ENCODE data around the gene TRAPPC13. TPM values are rescaled to one million over a fixed set of nuclear protein-coding genes. Genes with fewer than 3 reads are reported as not detected.

Gene TRAPPC13
- total RNA-seq, 3 donors from 2014 or later: 16.5 to 31.9 (median 19.0) TPM

DNA sequence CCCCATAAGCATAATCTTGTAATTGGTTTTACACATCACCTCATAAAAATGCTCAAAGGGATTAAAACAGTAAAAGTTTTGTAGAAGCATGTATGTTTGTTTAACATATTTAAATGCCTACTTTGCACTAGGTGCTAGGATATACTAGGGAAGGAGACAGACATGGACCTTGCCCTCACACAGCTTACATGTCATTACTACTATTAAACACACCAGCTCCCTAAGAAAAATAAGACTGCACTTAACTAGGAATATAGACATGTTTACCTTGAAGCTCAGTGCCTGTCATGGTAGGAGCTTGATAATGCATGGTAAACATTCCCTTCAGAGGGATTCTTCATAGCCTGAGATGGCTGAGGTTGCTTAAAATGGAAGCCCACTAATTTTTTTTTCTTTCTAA lies 6.2 kb downstream of the TRAPPC13 start:
- no peak overlapping the region for H3K4me3 ChIP-seq
- no peaks in the 10 kb centered on the region for H3K9me3 ChIP-seq
- ATAC-seq (no peak), DNase-seq (no peak)
- TF ChIP-seq, protein P1, sequence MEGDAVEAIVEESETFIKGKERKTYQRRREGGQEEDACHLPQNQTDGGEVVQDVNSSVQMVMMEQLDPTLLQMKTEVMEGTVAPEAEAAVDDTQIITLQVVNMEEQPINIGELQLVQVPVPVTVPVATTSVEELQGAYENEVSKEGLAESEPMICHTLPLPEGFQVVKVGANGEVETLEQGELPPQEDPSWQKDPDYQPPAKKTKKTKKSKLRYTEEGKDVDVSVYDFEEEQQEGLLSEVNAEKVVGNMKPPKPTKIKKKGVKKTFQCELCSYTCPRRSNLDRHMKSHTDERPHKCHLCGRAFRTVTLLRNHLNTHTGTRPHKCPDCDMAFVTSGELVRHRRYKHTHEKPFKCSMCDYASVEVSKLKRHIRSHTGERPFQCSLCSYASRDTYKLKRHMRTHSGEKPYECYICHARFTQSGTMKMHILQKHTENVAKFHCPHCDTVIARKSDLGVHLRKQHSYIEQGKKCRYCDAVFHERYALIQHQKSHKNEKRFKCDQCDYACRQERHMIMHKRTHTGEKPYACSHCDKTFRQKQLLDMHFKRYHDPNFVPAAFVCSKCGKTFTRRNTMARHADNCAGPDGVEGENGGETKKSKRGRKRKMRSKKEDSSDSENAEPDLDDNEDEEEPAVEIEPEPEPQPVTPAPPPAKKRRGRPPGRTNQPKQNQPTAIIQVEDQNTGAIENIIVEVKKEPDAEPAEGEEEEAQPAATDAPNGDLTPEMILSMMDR (IDR thresholded peaks at IDR 0.05): no peak
- H3K4me1 ChIP-seq (ENCODE audit: low read depth): no peaks in the 10 kb centered on the region
- intact Hi-C loops (cut with DNase I, micrococcal nuclease): no loop called here
- H3K36me3 ChIP-seq (ENCODE audit: low read depth): no peaks in the 10 kb centered on the region

DNA sequence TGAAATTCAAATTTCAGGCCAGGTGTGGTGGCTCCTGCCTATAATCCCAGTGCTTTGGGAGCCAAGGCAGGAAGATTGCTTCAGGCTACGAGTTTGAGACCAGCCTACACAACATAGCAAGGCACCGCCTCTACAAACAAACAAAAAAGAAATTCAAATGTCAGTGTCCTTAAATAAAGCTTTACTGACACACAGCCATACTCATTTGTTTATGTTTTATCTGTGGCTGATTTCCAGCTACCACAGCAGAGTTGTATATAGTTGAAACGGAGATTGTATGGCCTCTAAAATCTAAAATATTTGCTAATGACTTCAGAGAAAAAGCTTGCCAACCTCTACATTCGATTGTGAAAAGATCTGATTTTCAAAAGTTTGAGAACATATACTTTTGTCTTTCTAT lies 15.4 kb downstream of the TRAPPC13 start:
- DNase-seq (no peak), ATAC-seq (no peak)
- Histone ChIP-seq H3K4me3 (no peak overlapping the region), H3K4me1 (ENCODE audit: low read depth) (no peaks in the 10 kb centered on the region), H3K9me3 (no peaks in the 10 kb centered on the region), H3K36me3 (ENCODE audit: low read depth) (no peaks in the 10 kb centered on the region)
- TF ChIP-seq, protein P1 (IDR thresholded peaks at IDR 0.05): no peak
- intact Hi-C loops (cut with DNase I, micrococcal nuclease): no loop called here

DNA sequence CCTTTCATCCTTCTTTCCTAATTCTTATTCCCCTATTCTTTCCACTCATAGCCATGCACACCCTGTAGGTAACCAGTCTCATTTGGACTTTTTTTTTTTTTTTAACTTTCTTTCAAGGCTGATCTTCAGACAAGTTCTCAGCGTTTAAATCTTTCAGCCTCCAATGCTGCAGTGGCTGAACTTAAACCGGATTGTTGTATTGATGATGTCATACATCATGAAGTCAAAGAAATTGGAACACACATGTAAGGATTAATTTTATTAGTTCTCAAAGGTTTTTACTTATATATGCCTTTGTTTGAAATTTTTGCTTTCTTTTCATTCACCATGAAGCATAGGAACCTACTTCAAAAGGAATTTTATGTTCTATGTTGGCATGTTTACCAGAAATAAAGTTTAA lies 22.1 kb downstream of the TRAPPC13 start:
- ATAC-seq (no peak), DNase-seq (no peak)
- no peaks in the 10 kb centered on the region for H3K36me3 ChIP-seq (ENCODE audit: low read depth)
- no peak overlapping the region for H3K4me3 ChIP-seq
- TF ChIP-seq, protein P1 (IDR thresholded peaks at IDR 0.05): no peak
- intact Hi-C loops (cut with DNase I, micrococcal nuclease): no loop called here
- H3K9me3 ChIP-seq: no peaks in the 10 kb centered on the region
- H3K4me1 ChIP-seq (ENCODE audit: low read depth): no peaks in the 10 kb centered on the region

DNA sequence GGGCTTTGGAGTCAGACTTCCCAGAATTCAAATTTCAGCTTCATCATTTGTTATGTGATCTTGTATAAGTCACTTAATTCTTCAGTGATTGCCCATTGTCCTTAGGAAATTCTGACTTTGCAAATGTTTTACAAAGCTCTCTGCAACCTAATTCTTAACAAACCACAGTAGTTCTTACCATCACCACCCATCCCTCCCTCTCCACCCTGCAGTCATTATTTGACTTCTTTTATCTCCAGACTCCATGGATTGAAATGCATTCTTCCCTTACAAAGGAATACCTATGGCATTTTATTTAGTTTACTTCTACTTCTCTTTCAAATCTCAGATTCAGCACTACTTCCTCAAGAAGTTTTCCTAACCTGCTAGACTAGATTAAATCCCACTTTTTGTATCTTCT lies 23.1 kb downstream of the TRAPPC13 start:
- Histone ChIP-seq H3K36me3 (ENCODE audit: low read depth) (no peaks in the 10 kb centered on the region), H3K4me3 (no peak overlapping the region), H3K9me3 (no peaks in the 10 kb centered on the region), H3K4me1 (ENCODE audit: low read depth) (no peaks in the 10 kb centered on the region)
- no peak for ATAC-seq
- no peak for DNase-seq
- TF ChIP-seq, protein P1 (IDR thresholded peaks at IDR 0.05): no peak
- intact Hi-C loops (cut with DNase I, micrococcal nuclease): no loop called here

DNA sequence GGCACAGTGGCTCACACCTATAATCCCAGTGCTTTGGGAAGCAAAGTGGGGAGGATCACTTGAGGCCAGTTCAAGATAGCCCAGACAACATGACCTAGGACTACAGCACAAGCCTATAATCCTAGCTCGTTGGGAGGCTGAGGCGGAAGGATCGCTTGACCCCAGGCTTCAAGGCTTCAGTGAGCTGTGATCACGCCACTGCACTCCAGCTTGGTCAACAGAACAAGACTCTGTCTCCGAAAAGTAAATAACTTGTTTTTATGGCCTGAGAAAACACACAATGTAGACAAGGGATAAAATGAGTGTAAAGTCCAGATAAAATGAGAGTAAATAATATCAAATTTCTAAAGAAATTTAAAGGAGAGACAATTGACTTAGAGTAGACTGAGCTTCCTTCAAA lies 26.3 kb downstream of the TRAPPC13 start:
- DNase-seq (peak in 2 of 3 donors; percentile 47 to 60), ATAC-seq (peak; percentile 78)
- Histone ChIP-seq H3K4me1 (ENCODE audit: low read depth) (no peaks in the 10 kb centered on the region), H3K9me3 (no peaks in the 10 kb centered on the region), H3K4me3 (no peak overlapping the region), H3K36me3 (ENCODE audit: low read depth) (no peaks in the 10 kb centered on the region)
- TF ChIP-seq, protein P1 (IDR thresholded peaks at IDR 0.05): no peak
- intact Hi-C loops (cut with DNase I, micrococcal nuclease): no loop called here

DNA sequence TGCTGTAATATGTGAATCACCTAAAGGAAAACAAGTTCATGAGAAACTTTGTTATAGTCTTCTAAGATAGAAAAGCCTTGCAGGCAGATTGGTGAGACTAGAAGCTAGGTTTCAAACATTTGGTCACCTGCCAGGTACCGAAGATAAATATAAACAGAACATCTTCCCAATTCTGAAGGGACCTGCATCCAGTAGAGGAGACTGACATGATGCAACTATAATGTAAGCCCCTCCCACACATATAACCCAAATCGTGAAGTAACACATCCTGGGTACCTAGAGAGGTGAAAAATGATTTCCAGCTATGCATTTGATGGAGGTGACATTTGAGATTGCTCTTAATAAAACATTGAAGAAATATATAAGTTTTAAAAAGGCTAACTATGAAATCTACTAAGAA lies 29.9 kb downstream of the TRAPPC13 start:
- DNase-seq (no peak), ATAC-seq (no peak)
- intact Hi-C loops (cut with DNase I, micrococcal nuclease): no loop called here
- H3K9me3 ChIP-seq: no peaks in the 10 kb centered on the region
- no peak overlapping the region for H3K4me3 ChIP-seq
- no peaks in the 10 kb centered on the region for H3K4me1 ChIP-seq (ENCODE audit: low read depth)
- H3K36me3 ChIP-seq (ENCODE audit: low read depth): no peaks in the 10 kb centered on the region
- TF ChIP-seq, protein P1 (IDR thresholded peaks at IDR 0.05): no peak

Measured in mucosa of descending colon (tissue), 3 donors.